Stimulated activated CD4-positive, alpha-beta T cell treated with anti-CD3 and anti-CD28 coated beads, Interleukin-4, amount 100 ng/mL, for 1 hour (primary cell): ENCODE results near the gene FERMT1.
"Not testable (repeated sequence)": the region's sequence is repeated elsewhere in the genome, so short reads cannot be mapped to it uniquely, and the experiment has no call there.

Experiments
- DNase-seq: peaks from one replicate; pipeline ENCODE4 v3.0.0-alpha.2; 2020

Gene FERMT1

DNA sequence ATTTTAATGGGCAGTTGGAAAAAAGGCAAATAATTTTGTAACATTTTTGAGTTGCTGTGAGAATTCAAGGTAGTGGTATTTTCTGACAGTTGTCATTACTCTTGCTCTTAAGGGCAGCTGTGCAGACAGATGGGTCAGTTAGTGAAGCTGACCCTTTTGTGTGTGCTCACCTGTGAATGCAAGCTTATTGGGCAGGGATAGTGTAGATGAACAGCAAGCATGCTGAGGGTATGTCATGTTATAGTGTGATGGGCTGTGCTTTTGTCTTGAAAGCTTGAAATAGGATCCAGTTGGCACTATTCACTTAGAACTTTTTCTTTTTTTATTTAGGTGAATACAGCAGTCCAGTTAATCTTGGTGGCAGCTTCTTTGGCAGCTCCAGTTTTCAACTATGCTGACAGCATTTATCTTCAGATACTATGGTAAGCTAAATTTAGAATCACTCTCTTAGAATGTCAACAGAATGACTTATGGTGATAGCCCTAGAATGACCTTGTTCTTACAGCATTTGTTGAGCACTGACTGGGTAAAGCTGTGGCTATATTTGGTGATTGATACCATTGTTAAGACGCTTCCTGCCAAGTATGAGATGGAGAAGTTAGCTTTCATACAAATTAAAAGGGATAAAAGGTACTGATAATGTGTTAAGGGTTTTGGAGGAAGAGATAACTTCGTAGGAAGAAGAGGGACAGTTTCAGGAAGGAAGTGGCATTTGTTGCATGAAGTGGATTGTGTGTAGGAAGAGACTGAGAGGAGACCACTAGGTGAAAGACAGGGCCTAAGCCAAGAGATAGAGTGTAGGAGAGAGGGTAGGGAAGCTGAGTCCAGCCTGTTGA lies 88.5 kb downstream of the FERMT1 start:
- DNase-seq, result no peak

DNA sequence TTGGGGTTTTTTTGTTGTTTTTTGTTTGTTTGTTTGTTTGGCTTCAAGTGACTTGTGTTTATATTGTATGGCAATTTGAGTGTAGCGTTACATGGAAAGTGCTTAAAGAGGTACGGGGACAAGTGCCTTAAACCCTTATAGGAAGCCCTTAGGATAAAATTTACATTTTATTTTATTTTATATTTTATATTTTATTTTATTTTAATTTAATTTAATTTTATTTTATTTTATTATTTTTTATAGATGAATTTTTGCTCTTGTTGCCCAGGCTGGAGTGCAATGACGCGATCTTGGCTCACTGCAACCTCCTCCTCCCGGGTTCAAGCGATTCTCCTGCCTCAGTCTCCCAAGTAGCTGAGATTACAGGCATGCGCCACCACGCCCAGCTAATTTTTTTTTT lies 89.9 kb downstream of the FERMT1 start:
- not testable (repeated sequence) for DNase-seq

DNA sequence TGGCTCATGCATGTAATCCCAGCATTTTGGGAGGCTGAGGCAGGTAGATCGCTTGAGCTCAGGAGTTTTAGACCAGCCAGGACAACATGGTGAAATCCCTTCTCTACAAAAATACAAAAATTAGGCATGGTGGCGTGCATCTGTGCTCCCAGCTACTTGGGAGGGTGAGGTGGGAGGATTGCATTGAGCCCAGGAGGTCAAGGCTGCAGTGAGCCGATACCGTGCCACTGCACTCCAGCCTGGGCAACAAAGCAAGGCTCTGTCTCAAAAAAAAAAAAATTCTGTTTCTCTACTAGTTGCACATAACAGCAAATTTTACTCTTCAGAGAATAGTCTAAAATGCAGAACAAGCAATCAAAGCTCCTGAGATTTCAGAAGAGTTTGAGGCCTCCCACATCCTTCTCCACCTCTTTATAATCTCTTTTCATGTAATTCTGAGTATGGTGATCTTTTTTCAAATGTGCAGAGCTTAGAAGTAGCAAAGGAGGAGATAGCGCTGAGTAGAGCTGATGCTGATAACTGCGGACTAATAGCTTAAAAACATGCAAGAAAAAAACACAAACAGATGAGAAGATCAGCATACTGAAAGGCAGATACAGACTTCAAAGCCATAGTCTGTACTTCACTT lies 92.3 kb downstream of the FERMT1 start:
- DNase-seq, result no peak

DNA sequence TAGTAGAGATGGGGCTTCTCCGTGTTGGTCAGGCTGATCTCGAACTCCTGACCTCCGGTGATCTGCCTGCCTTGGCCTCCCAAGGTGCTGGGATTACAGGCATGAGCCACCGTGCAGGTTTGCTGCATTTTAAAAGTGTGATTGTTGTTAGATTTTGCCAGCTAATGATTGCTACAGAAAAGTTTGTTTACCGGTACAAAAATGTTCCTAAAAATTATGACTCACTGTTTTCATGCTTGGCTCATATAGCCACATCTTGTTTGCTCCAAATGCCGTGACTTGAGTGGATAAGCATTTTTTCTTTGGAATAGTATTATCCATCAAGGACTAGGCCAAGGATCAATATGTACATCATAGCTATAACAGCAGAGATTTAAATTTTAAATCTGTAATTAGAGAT lies 93.3 kb downstream of the FERMT1 start:
- no peak for DNase-seq

DNA sequence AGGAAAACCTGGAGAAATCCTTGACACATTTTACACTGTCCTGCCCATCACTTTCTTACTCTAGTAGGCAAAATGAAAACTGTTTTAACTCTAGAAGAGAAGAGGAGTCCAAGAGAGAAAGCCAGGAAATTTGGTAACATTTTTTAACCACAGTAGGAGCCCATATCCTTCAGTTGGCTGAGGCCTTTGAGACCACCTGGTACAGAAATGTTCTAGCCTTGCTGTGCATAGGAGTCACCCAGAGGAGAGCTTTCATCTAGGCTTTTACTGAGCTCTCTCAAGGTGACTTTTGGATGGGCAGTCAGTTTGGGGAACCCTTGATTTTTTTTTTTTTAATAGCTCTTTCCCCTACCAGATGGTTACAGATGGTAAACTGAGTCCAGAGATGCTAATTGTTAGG lies 94.0 kb downstream of the FERMT1 start:
- no peak for DNase-seq

DNA sequence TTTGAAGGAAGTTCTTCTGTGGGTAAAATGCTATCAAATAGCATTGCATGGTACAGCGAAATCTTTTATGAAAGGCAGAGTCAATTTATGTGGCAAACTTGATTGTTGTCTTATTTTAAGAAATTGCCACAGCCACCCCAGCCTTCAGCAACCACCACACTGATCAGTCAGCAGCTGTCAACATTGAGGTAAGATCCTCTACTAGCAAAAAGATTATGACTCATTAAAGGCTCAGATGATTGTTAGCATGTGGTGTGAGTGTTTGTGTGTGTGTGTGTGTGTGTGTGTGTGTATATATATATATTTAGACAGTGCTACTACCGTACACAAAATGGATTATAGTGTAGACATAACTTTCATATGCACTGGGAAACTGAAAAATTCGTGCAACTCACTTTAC lies 96.8 kb downstream of the FERMT1 start:
- no peak for DNase-seq
